ENCODE data around the gene ASB15.

ASB15 gene

GRCh38 chr7:123669485-123669884 lies 67.9 kb downstream of the ASB15 start:
- H3K9me3 ChIP-seq (ENCODE audit: insufficient read depth, low read depth, low read length): no peaks in the 10 kb centered on the region
- H3K4me2 ChIP-seq (ENCODE audit: low read depth, low read length, poor library complexity, severe bottlenecking): no peak overlapping the region
- H3K9ac ChIP-seq (ENCODE audit: low read depth, low read length, poor library complexity, severe bottlenecking): no peak overlapping the region
- H3K79me2 ChIP-seq (ENCODE audit: insufficient read depth, low read length): no peaks in the 10 kb centered on the region
- no peak overlapping the region for H2AFZ ChIP-seq (ENCODE audit: low read length)
- H3F3A ChIP-seq (ENCODE audit: low read depth): no peaks in the 10 kb centered on the region
- H3K9me2 ChIP-seq (replicated peaks; ENCODE audit: low read depth, low read length): no peaks in the 10 kb centered on the region
- no peaks in the 10 kb centered on the region for H4K20me1 ChIP-seq (ENCODE audit: insufficient read depth, low read length, poor library complexity, severe bottlenecking)
- H3K4me3 ChIP-seq (ENCODE audit: low read length, poor library complexity, severe bottlenecking): no peak overlapping the region
- TF ChIP-seq, protein P1, sequence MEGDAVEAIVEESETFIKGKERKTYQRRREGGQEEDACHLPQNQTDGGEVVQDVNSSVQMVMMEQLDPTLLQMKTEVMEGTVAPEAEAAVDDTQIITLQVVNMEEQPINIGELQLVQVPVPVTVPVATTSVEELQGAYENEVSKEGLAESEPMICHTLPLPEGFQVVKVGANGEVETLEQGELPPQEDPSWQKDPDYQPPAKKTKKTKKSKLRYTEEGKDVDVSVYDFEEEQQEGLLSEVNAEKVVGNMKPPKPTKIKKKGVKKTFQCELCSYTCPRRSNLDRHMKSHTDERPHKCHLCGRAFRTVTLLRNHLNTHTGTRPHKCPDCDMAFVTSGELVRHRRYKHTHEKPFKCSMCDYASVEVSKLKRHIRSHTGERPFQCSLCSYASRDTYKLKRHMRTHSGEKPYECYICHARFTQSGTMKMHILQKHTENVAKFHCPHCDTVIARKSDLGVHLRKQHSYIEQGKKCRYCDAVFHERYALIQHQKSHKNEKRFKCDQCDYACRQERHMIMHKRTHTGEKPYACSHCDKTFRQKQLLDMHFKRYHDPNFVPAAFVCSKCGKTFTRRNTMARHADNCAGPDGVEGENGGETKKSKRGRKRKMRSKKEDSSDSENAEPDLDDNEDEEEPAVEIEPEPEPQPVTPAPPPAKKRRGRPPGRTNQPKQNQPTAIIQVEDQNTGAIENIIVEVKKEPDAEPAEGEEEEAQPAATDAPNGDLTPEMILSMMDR (conservative IDR thresholded peaks at IDR 0.05; ENCODE audit: low read length): no peak
- no peaks in the 10 kb centered on the region for H3K36me3 ChIP-seq (ENCODE audit: insufficient read depth, low read length)
- no peaks in the 10 kb centered on the region for H3K27me3 ChIP-seq (ENCODE audit: insufficient read depth, low read length, poor library complexity, severe bottlenecking)
- H3K4me1 ChIP-seq (ENCODE audit: insufficient read depth, low read length, poor library complexity, severe bottlenecking): no peaks in the 10 kb centered on the region

- H3K9me3 ChIP-seq (ENCODE audit: insufficient read depth, low read depth, low read length): no peaks in the 10 kb centered on the region
- H3K4me2 ChIP-seq (ENCODE audit: low read depth, low read length, poor library complexity, severe bottlenecking): no peak overlapping the region
- H2AFZ ChIP-seq (ENCODE audit: low read length): no peak overlapping the region
- H4K20me1 ChIP-seq (ENCODE audit: insufficient read depth, low read length, poor library complexity, severe bottlenecking): no peaks in the 10 kb centered on the region
- H3K9ac ChIP-seq (ENCODE audit: low read depth, low read length, poor library complexity, severe bottlenecking): no peak overlapping the region
- TF ChIP-seq, protein P1 (conservative IDR thresholded peaks at IDR 0.05; ENCODE audit: low read length): no peak
- TF ChIP-seq EZH2phosphoT487 (IDR thresholded peaks at IDR 0.05; ENCODE audit: borderline replicate concordance): no peak
- no peaks in the 10 kb centered on the region for H3K36me3 ChIP-seq (ENCODE audit: insufficient read depth, low read length)
- no peaks in the 10 kb centered on the region for H3K4me1 ChIP-seq (ENCODE audit: insufficient read depth, low read length, poor library complexity, severe bottlenecking)
- H3F3A ChIP-seq (ENCODE audit: low read depth): no peaks in the 10 kb centered on the region
- no peaks in the 10 kb centered on the region for H3K79me2 ChIP-seq (ENCODE audit: insufficient read depth, low read length)
- no peaks in the 10 kb centered on the region for H3K27me3 ChIP-seq (ENCODE audit: insufficient read depth, low read length, poor library complexity, severe bottlenecking)
- no peaks in the 10 kb centered on the region for H3K9me2 ChIP-seq (replicated peaks; ENCODE audit: low read depth, low read length)
- H3K4me3 ChIP-seq (ENCODE audit: low read length, poor library complexity, severe bottlenecking): no peak overlapping the region
Observed at GRCh38 chr7:123673137-123673732, 71.6 kb downstream of the ASB15 start.

GRCh38 chr7:123673752-123674398 lies 72.3 kb downstream of the ASB15 start:
- H3F3A ChIP-seq (ENCODE audit: low read depth): no peaks in the 10 kb centered on the region
- no peaks in the 10 kb centered on the region for H4K20me1 ChIP-seq (ENCODE audit: insufficient read depth, low read length, poor library complexity, severe bottlenecking)
- H3K9me3 ChIP-seq (ENCODE audit: insufficient read depth, low read depth, low read length): no peaks in the 10 kb centered on the region
- H3K4me3 ChIP-seq (ENCODE audit: low read length, poor library complexity, severe bottlenecking): no peak overlapping the region
- H3K27me3 ChIP-seq (ENCODE audit: insufficient read depth, low read length, poor library complexity, severe bottlenecking): no peaks in the 10 kb centered on the region
- TF ChIP-seq, protein P1 (conservative IDR thresholded peaks at IDR 0.05; ENCODE audit: low read length): no peak
- TF ChIP-seq EZH2phosphoT487 (IDR thresholded peaks at IDR 0.05; ENCODE audit: borderline replicate concordance): no peak
- no peak overlapping the region for H2AFZ ChIP-seq (ENCODE audit: low read length)
- H3K9ac ChIP-seq (ENCODE audit: low read depth, low read length, poor library complexity, severe bottlenecking): no peak overlapping the region
- no peaks in the 10 kb centered on the region for H3K36me3 ChIP-seq (ENCODE audit: insufficient read depth, low read length)
- H3K4me2 ChIP-seq (ENCODE audit: low read depth, low read length, poor library complexity, severe bottlenecking): no peak overlapping the region
- no peaks in the 10 kb centered on the region for H3K9me2 ChIP-seq (replicated peaks; ENCODE audit: low read depth, low read length)
- no peaks in the 10 kb centered on the region for H3K79me2 ChIP-seq (ENCODE audit: insufficient read depth, low read length)
- H3K4me1 ChIP-seq (ENCODE audit: insufficient read depth, low read length, poor library complexity, severe bottlenecking): no peaks in the 10 kb centered on the region
